Activated CD4-positive, alpha-beta T cell treated with anti-CD3 and anti-CD28 coated beads, Interleukin-10, Interleukin-2, amounts not matched to agents 100 ng/mL and 50 ng/mL, durations not matched to agents 16 hours and 8 hours (primary cell): ENCODE results near the gene CHRNG.

Experiments used
- DNase-seq: peaks from one replicate; pipeline ENCODE4 v3.0.0-alpha.2; 2020

Gene CHRNG, protein sequence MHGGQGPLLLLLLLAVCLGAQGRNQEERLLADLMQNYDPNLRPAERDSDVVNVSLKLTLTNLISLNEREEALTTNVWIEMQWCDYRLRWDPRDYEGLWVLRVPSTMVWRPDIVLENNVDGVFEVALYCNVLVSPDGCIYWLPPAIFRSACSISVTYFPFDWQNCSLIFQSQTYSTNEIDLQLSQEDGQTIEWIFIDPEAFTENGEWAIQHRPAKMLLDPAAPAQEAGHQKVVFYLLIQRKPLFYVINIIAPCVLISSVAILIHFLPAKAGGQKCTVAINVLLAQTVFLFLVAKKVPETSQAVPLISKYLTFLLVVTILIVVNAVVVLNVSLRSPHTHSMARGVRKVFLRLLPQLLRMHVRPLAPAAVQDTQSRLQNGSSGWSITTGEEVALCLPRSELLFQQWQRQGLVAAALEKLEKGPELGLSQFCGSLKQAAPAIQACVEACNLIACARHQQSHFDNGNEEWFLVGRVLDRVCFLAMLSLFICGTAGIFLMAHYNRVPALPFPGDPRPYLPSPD

DNA sequence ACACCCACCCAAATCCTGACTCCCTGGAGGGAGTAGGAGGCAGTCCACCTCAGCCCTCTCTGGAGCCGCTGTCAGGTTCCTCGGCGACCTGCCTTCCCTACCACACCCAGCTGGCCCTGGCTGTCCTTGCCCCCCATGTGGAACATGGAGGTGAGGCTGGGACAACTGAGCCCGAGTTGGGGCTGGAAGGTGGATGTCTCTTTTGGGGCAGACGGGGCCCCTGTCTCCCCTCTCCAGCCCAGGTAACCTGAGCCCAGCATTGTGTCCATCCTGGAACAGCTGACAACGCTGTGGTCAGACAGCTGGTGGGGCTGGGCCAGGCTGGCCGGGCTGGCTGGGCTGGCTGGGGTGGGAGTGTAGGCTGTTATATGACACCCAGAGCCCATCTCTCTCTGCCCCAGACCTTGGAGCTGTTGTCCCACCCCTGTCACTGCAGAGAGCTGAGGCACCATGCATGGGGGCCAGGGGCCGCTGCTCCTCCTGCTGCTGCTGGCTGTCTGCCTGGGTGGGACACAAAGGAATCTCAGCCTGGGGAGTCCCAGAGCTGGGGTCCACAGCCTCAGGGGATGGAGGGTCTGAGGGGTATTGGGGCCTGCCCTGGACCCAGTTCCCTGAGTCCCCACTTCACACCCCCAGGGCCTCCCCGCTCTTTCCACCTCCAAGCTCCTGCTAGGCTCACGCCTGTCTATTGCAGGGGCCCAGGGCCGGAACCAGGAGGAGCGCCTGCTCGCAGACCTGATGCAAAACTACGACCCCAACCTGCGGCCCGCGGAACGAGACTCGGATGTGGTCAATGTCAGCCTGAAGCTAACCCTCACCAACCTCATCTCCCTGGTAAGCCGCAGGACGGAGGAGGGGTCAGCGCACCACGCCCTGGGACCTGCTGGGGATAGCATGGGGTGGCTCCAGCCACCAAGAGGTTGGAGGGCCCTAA is at the start of gene CHRNG:
Gene CHRNG (plus strand): TSS at position 395 of the 934 bp plus-strand sequence. CDS start 56 bp downstream, at position 451.
- DNase-seq = no peak

DNA sequence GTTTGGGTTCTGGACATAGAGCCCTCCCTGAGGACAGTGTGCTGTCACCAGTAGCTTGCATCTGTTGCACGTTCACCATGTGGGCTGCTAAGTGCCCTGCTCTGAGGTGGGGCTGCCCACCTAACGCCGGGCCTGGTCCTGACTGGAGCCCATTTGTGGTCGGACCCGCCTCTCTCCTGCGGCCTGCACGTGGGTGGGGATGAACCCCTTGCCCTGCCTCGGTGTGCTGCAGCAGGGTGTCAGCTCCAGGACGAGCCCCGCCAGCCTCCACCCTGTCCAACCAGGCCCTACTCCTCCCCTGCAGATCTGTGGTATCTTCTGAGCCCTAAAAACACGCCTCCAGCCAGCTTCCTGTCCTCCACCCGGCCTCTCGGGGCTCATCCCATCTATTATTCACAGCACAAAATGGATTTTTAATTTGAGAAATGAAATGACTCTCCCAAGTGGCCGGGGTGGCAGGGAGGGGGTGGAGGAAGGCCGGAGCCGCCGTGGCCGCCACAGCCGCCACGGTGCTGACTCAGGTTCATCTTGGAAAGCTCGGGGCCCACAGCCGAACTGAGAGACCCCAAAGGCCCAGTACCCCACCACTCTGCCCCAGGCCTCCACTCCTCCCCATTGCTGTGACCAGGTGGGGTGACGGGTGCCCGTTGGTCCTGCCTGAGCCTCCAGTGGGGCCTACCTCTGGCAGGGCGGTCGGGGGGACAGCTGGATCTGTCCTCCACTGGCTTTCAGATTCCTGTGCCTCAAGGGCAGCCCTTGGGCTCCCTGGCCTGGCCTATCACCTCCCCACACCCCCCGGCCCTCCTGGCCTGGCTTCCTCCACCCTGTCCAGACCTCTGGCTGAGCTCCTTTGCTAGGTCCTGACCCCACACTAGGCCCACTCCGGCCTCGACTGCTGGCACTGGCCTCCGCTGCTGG is 49.0 kb upstream of the CHRNG start:
- no peak for DNase-seq

DNA sequence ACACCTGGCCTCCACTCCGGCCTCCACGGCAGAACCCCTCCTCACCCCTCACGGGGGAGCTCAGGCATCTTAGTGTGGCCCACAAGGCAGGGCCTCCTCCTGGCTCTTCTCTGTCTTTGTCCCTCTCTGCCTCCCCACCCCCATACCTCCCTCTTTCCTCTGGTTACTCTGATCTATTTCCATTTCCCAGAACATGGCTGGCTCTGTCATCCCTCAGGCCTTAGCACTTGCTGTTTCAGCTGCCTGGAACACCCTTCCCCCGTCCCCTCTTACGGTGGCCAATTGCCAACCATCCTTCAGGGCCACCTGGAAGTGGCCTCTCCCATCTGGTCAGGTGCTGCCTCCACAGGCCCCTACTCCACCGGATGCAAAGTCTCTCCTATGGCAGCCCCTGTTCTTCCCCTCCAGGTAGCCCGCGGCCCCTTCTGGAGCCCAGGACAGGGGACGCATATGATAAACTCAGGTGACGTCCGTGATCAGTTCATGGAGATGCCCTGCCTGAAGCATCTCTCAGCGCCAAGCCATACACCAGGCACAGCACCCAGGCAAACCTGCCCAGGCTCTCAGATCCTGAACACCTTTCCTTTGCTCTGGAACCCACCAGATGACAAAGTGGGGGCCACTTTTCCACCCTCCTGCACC is 48.2 kb upstream of the CHRNG start:
- DNase-seq = no peak

DNA sequence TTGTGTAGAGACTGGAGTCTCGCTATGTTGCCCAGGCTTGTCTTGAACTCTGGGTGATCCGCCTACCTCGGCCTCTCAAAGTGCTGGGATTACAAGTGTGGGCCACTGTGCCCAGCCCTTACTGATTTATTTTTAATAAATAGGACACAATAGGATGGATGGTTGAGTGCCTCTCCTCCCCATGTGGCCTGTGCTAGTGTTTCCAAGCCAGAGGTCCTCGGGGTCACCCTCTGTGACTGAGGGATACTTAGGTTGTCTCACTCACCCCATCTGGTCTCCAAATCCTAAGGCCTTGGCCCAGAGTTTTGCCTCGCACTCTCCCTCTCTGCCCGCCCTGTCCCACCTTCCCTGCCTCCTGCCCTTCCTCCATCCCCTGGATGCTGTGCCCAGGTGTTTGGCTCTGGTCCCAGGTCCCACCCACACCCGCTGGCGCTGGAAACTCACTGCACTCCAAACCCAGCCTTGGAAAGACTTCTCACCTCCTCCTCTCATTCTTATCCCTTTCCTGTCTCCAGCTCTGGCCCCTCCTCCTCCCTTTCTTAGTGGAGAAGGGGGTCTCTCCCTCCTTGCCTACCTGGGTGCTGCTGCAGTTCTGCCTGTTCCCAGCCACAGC is 47.1 kb upstream of the CHRNG start:
- DNase-seq = no peak

DNA sequence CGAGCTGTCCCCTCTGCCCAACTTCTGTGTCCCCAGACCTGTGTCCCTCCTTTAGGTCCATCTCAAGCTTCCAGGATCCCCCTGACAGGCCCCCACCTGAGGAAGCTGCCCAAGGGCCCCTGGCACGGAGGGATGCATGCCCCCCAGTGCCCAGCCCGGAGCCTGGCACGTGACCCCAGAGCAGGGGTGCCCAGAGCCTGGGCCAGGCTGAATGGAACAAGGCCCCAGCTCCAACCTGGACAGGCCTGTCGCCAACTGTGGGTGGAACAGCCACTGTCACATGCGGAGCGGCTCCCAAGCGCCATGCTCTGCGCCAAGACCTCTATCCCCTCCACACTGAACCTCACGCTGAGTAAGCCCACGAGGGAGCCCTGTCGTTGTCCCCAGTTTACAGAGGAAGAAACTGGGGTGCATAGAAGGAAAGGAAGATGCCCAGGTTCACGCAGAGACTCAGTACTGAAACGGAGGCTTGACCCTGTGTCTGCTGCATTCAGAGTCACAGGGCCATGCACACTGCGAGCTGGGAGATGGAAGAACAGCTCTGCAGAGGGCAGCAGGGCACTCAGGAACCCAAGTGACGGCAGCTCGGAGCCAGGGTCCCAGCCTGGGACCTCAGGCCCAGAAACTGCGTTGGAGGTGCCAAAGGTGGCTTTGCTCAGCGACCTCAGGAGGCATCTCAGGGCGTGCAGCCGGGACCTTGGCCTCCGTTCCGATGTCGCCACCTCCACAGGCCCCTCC is 46.4 kb upstream of the CHRNG start:
- no peak for DNase-seq

DNA sequence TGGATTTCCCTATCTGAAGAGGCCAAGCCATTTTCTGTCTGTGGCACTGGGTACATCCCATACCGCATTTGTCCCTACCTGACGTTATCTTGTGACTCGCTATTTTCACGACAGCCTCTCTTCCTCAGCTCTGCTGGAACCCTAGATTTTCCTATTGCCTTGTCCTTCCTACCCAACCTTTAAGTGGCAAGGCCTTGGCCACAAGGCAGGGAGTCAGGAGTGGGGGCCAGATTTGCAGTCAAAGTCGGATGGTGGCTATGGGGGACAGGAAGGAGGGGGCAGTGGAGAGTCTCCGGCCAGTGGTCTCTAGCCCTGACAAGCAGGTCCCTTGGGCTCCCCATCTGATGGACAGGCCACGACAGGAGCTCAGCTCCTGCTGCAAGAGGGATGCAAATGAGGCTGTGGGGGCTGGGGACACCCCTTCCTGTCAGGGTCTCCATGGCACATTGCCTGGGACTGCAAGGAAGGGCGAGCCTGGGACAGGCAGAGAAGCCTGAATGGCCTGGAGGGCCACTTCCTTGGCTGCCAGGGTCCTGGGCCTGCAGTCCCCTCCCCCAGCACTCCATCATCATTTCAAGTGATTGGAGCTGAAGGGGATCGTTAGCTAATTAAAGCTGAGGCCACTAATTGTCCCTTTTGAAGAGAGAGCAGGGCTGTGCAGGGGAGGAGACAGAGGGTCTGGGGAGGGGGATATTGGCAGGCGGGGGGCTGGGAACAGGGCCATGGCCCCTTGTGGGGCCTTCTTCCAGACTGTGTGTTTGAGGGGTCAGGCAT is 45.6 kb upstream of the CHRNG start:
- no peak for DNase-seq

DNA sequence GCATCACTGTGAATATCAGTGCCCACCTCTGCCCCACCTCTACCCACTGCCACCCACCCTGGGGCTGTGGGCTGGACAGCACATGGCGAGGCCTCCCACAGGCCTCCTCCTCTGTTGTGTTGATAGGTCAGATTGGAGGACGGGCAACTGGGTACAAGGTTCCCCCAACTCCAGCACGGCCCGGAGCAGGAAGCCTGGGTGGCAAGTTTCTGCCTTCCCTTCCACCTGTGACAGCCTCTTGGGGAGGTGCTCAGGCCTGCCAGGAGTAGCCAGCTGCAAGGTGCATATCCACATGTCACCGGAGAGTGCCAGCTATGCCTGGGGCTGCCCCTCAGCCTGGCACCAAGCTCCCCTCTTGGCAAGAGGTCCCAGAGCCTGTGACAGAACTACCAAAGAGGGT is 45.0 kb upstream of the CHRNG start:
- no peak for DNase-seq

DNA sequence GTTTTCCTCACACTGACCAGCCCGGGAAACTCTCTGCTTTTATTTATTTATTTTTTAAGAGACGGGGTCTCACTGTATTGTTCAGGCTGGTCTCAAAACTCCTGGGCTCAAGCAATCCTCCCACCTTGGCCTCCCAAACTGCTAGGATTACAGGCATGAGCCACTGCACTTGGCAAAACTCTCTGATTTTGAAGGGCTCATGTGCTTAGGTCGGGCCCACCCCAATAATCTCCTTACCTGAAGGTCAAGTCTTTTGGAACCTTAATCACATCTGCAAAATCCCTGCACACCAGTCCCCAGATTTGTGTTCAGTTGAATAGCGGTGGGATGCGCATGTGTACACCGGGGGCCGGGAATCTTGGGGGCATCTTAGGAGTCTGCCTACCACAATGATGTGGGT is 44.2 kb upstream of the CHRNG start:
- DNase-seq = no peak

DNA sequence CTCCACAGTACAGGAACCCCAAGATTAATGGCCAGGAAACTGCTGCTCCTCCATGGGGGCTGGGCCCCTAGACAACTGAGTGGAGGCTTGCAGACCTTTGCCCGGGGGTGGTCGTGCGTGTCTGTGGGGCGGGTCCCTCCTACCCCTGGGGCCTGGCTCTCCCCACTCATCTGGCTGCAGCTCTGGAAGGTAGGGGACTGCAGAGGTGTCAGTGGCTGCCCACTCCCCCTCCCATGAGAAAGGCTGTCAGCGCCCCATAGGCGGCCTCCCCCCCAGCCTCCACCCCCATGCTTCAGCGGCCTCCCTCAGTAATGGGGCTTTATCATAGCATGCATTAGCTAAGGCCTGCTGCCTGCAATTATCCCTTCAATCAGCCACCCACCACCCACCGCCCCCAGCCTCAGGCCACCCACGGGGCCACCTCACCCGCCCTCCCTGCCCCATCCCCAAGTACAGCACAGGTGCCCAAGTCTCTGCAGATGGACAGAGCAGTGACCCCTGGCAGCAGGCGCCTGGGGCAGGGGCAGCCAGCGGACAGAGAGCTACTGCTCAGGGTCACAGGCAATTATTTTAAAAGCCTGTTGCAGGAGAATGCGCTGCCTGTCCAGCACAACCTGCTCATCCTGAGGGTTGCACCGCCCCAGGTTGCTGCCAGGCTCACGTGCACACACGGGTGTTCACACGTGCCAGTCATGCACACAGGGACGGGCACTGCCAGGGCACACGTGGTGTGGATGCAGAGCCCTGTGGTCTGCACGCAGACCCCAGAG is 42.8 kb upstream of the CHRNG start:
- no peak for DNase-seq

DNA sequence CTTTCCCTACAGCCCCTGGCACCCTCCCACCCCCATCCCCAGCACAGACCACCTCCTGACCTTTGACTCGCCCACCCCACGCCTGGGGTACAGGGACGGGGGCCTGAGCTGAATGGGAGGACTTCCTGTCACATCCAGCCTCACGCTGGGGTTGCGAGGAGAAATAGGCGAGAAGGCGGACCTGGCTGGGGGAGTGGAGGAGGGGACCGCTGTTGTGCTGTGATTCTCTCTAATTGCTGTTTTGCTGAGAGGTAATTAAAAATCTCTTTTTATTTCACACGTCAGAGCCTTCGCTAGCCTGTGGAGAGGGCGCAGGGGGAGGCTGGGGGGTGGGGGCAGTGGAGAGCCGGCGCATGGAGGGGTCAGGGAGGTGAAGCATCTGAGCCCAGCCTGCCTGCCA is 42.1 kb upstream of the CHRNG start:
- no peak for DNase-seq

DNA sequence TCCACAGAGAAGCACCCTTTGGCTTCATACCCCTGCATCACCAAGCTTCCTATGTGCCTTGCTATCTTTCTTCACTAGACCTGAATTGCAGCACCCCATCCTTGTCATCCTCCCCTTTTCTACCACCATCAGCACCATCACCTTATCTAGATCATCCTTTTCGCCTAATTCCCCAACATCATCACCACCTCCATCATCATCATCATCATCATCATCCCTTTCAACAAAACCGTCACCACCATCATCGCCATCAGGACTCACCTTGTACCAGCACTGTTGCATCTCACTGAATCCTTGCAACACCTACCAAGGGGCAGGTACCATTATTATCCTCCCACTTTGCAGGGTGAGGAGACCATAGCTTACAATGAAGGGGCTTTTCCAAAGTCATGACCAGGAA is 41.0 kb upstream of the CHRNG start:
- no peak for DNase-seq

DNA sequence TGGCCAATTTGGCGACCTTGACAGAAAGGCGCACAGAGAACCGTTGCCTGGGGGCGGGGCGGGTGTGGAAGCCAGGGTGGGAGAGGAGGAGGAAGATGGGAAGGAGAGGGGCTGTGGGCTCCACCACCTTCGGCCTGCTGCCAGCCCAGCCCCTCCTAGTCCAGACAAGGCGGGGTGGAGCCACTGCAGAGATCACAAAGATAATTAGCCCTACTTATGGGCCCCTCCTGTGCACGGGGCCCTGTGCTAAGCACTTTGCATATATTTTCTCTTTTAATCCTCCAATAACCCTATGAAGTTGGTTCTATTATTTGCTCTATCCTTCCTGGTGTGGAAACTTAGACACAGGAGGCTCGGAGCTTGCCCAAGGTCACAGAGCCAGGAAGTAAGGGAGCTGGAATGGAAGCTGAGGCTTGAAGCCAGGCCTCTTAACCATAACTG is 38.1 kb upstream of the CHRNG start:
- no peak for DNase-seq

DNA sequence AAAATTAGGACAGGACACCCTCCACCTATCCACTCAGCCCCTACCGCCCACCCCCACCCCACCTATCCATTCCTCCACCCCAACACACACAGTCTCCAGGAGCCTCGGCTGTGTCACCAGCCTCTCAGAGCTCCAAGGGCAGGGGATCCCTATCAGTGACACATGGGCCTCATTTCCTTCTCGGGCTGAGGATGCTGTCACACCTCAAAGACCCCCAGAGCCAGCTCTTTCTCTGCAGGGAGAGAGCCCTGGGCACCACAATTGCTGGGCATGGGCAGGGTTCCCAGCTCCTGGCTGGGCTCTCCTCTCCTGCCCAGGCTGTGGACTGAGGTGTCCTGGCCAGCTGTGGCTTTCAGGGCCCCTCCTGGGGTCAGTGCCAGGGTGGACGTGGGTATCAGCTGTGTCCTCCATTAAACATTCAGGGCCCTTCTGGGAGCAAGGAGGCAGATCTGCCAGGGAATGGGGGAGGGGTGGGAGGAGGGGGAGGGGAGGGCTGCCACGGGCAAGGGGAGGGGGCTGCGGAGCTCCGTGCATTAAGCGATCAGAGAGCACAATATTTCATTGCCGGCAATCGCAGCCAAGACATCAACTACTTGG is 37.6 kb upstream of the CHRNG start:
- no peak for DNase-seq

DNA sequence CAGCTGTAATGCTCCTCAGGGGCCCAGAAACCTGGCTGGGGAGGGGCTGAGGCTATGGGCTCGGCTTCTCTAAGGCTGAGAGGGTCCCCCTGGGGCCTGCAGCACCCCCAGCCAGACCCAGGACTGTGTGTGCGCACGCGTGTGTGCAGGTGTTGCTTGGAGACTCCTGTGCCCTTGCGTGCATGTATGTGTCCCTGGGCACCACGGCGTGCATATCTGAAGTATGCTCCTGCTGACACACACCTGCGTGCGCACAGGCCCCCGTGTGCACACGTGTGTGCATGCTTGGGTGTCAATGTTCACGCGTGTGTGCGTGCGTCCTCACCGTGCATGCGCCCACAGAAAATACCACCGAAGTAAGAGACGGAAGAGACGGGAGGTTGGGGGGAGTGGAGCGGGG is 37.0 kb upstream of the CHRNG start:
- DNase-seq = no peak

DNA sequence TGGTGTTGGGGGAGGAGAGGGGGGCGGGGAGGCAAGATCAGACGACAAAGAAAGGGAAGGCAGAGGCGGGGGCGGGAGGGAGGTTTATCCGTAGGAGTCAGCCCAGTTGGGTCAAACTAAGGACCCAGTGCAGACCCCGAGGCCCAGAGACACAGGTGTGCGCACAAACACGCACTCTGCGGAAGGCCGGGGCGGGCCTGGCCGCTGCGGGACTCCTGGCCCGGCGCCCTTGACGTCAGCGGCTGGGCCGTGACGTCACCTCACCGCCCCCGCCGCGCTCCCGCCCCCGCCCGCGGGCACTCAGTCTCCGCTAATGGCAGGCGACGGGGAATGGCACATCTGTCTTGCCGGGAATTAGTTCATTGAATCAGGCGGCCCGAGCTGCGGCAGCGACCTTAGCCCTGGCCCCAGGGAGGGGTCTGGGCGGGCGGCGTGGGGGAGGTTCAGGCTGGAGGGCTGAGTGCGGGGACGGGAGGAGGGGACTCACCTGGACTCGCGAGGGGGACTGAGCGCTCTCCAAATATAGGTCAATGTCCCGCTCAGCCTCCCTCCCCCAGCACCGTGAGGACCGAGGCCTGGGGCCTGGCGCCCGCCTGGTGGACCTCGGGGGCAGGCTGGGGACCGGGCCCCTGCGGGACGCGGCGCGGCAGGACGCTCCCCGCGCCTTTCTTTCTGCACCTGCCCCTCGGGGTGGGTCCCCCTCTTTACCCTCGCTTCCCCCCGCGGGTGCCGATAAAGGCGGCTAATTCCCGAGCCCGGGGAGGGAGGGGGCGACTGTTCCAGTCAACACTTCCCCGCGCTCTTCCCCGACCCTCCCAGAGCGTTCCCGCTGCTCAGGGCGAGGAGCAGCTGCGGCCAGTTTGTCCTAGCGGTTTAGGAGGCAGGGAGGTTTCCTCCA is 36.3 kb upstream of the CHRNG start:
- peak; percentile 14 for DNase-seq

DNA sequence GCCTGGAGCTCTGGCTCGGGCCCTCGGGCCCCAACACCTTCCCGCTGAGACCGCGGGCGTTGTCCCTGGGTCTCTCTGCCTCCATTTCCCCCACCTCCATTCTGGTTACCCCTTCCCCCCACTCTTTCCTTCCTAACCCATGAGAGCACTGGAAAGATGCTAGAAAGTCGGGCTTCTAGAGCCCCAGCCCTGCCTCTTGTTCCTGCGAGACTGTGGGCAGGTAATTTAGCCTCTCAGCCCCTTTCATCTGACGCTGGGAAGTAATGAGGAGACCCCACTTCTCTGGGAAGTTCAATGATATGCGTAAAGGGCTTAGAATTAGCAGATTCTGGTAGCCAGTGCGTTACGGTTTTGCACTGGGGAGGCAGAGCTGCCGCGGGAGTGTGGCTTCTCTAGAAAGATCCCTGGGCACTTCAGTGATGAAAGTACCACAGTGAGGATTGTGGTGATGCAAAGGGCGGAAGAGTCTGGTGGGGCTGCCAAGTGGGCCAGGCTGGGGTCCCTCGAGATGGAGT is 35.6 kb upstream of the CHRNG start:
- DNase-seq = no peak

DNA sequence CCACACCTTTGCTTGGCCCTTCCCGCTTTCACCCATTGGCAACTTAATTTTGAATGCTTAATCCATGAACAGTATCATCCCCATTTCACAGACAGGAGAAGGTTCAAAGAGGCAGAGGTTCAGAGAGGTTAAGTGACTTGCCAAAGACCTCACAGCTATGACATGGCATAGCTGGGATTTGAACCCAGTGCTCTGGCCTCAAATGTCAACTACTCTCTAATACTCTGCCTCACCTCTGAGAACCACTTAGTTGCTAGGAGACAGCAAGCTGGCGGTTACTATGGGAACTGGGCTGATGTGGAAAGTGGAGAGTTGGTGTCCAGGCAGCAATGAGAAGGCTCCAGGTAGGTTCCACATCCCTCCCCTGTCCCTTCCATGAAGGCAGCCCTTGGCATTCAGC is 35.1 kb upstream of the CHRNG start:
- DNase-seq = no peak
